Right atrium auricular region (tissue), 2 donors: ENCODE data around the gene RAD51B. TPM values are rescaled to one million over a fixed set of nuclear protein-coding genes. Genes with fewer than 3 reads are reported as not detected.

Experiments used
- DNase-seq: peaks from one replicate; pipeline ENCODE4 v3.0.0-alpha.2; 2019; ENCODE audit warnings: low spot score
- H3K27ac ChIP-seq, 2 donors: fragments of 200-600 bp; sonication (generic); 1 replicate in 1 of 2; 2 replicates in 1 of 2; pipeline ENCODE4 v1.5.1; 2016 to 2019
- H3K27me3 ChIP-seq, 2 donors: fragments of 200-600 bp; sonication (generic); one replicate each; pipeline versions ENCODE4 v1.5.1 to v1.6.0; 2017 to 2019
- H3K36me3 ChIP-seq: fragments of 200-600 bp; sonication (generic); one replicate; pipeline ENCODE4 v1.5.1; 2016
- H3K4me1 ChIP-seq, 2 donors: fragments of 200-600 bp; sonication (generic); one replicate each; pipeline versions ENCODE4 v1.5.1 to v1.6.0; 2017 to 2019
- H3K4me3 ChIP-seq, 2 donors: fragments of 200-600 bp; sonication (generic); 1 replicate in 1 of 2; 2 replicates in 1 of 2; pipeline ENCODE4 v1.5.1; 2017 to 2019; ENCODE audit warnings: mild to moderate bottlenecking in 1 of 2, moderate library complexity in 1 of 2
- H3K9me3 ChIP-seq, 2 donors: fragments of 200-600 bp; sonication (generic); one replicate each; pipeline ENCODE4 v1.5.1; 2019
- total RNA-seq, 2 donors: library from RNA; depleted of rRNA; stranded (reverse); fragments of >200 nt; gene quantifications; one replicate each; pipeline ENCODE4 v1.1.0, GENCODE V29; 2016
- TF ChIP-seq, protein P1 (sequence below), 2 donors: fragments of 200-600 bp; sonication (generic); IDR thresholded peaks; one replicate each; pipeline ENCODE4 v1.5.1; 2019; ENCODE audit warnings: antibody characterized with exemption in 2 of 2

Gene RAD51B
- total RNA-seq, 2 donors from 2014 or later = 1.2 to 1.5 TPM

DNA sequence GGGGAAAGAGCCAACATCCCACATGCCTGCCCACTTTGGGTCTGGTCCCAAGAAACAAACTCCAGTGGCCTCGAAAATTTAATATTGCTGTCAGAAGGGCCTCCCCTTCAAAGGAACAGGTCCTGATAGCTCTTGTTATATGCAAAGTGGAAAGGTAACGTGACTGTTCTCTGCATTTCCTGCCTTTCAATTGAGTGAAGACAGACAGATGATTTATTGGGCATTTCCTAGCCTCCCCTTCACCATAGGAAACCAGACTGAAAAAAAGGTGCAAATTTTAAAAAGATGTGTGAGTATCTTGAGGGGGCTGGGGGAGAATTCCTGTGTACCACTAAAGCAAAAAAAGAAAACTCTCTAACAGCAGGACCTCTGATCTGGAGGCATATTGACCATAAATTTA lies 738.1 kb downstream of the RAD51B start:
- Histone ChIP-seq H3K27me3 (no peaks in the 10 kb centered on the region), H3K36me3 (no peaks in the 10 kb centered on the region), H3K4me3 (no peak overlapping the region), H3K9me3 (no peaks in the 10 kb centered on the region), H3K27ac (no peak overlapping the region), H3K4me1 (peaks cover 0 to 39% of the 10 kb centered on the region in 2 donors)
- TF ChIP-seq, protein P1, sequence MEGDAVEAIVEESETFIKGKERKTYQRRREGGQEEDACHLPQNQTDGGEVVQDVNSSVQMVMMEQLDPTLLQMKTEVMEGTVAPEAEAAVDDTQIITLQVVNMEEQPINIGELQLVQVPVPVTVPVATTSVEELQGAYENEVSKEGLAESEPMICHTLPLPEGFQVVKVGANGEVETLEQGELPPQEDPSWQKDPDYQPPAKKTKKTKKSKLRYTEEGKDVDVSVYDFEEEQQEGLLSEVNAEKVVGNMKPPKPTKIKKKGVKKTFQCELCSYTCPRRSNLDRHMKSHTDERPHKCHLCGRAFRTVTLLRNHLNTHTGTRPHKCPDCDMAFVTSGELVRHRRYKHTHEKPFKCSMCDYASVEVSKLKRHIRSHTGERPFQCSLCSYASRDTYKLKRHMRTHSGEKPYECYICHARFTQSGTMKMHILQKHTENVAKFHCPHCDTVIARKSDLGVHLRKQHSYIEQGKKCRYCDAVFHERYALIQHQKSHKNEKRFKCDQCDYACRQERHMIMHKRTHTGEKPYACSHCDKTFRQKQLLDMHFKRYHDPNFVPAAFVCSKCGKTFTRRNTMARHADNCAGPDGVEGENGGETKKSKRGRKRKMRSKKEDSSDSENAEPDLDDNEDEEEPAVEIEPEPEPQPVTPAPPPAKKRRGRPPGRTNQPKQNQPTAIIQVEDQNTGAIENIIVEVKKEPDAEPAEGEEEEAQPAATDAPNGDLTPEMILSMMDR (IDR thresholded peaks at IDR 0.05) = no peak
- no peak for DNase-seq

DNA sequence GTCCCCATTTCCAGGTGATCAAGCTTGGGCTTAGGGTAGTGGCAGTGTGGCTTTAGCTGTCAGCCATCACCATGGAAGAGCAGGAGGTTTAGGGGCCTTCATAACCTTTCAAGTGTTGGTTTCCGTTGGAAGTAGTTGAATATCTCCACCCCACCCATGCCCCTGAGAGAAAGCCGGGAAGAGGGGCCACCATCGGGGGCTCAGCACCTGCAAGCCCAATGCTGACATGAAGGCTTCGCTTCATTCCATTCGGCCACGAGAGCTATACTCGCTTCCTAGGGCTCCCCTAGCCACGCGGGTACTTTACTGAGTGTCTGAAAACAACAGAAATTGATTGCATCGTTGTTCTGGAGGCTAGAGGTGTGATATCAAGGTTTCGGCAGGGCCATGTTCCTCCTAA lies 738.5 kb downstream of the RAD51B start:
- DNase-seq = no peak
- no peaks in the 10 kb centered on the region for H3K9me3 ChIP-seq
- H3K4me3 ChIP-seq = no peak overlapping the region
- no peak overlapping the region for H3K27ac ChIP-seq
- TF ChIP-seq, protein P1 (IDR thresholded peaks at IDR 0.05) = no peak
- H3K27me3 ChIP-seq = no peaks in the 10 kb centered on the region
- no peaks in the 10 kb centered on the region for H3K36me3 ChIP-seq
- peaks cover 0 to 42% of the 10 kb centered on the region in 2 donors for H3K4me1 ChIP-seq

DNA sequence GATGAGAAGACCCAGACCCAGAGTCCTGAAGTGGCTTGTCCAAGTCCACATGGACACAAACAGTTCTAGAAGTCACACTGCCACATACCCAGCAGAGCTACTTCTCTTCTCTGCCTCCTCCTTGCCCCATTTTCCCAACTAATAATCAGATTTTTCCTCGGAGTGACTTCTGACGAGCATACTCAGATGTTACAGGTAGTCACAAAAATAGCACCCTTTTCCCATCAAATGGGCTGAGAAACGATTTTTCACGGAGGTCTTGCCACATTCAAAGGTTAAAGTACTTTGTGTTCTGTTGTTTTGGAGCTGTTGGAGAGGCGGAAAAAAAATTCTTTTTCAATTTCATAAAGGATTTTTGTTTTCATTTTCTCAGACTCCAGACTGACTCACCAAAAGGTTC lies 740.4 kb downstream of the RAD51B start:
- H3K4me1 ChIP-seq = peaks cover 0 to 30% of the 10 kb centered on the region in 2 donors
- H3K9me3 ChIP-seq = no peaks in the 10 kb centered on the region
- H3K27ac ChIP-seq = no peak overlapping the region
- no peak overlapping the region for H3K4me3 ChIP-seq
- no peaks in the 10 kb centered on the region for H3K27me3 ChIP-seq
- H3K36me3 ChIP-seq = no peaks in the 10 kb centered on the region
- no peak for DNase-seq
- TF ChIP-seq, protein P1 (IDR thresholded peaks at IDR 0.05) = no peak

DNA sequence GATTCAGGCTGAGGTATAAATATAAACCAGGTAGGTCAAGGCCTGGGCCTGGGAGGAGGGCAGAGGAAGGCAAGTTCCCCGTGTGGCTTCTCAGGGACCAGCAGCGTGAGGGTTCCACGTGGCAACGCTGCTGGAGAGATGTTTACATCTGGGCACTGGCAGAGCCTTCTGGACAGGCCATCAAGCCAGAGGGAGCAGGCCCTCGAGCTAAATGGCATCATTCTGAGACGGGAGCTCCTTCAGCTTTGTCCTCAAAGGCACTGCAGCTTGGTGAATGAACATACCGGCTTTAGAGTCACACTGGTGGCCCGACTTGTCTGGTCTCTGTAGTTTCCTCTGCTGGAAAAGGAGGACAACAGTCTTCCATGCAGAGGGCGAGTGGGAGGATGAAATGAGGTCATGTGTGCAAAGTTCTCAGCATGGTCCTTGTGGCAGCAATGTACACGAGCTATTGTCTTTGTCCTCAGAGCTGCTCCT lies 742.0 kb downstream of the RAD51B start:
- Histone ChIP-seq H3K4me1 (peaks cover 0 to 39% of the 10 kb centered on the region in 2 donors), H3K27ac (peak overlapping the region in 1 of 2 donors; percentile 50), H3K36me3 (no peaks in the 10 kb centered on the region), H3K9me3 (no peaks in the 10 kb centered on the region), H3K27me3 (no peaks in the 10 kb centered on the region), H3K4me3 (no peak overlapping the region)
- TF ChIP-seq, protein P1 (IDR thresholded peaks at IDR 0.05) = no peak
- no peak for DNase-seq

DNA sequence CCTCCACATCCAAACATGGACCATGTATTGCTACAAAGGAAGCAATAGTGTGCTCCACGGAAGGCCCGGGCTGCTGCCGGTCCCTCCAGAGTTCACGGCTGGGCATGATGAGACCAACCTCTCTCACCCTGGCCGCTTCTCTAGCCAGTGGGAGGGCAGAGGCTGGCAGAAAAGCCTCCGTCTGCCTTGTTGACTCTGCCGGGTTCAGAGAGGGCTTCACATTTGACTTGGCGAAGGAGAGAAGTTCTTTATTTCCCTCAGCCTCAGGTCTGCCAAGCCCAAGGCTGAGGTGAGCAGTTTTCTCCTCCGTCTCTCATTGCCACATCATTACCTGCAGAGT lies 743.3 kb downstream of the RAD51B start:
- TF ChIP-seq, protein P1 (IDR thresholded peaks at IDR 0.05) = no peak
- Histone ChIP-seq H3K4me3 (no peak overlapping the region), H3K27me3 (no peaks in the 10 kb centered on the region), H3K4me1 (peaks cover 0 to 40% of the 10 kb centered on the region in 2 donors), H3K36me3 (no peaks in the 10 kb centered on the region), H3K9me3 (no peaks in the 10 kb centered on the region), H3K27ac (peak overlapping the region; percentile 64 to 76)
- no peak for DNase-seq
